Smooth muscle cell (in vitro differentiated cells): ENCODE data around the gene LAPTM4A. TPM values are rescaled to one million over a fixed set of nuclear protein-coding genes. Genes with fewer than 3 reads are reported as not detected.
A peak's percentile ranks its signal among the peaks of the same experiment; 100 is the strongest.
"Not testable (repeated sequence)": the region's sequence is repeated elsewhere in the genome, so short reads cannot be mapped to it uniquely, and the experiment has no call there.

Experiments used
- DNase-seq: peaks from one replicate; lab custom pipeline; 2025; ENCODE audit not compliant: unreplicated experiment; lab: John Stamatoyannopoulos, UW
- H2AFZ ChIP-seq: fragments of 200-600 bp; sonication (generic); 2 replicates; pipeline ENCODE4 v1.6.0; 2016; ENCODE audit warnings: antibody characterized with exemption, low read depth, mild to moderate bottlenecking
- H3F3A ChIP-seq: fragments of 200-600 bp; sonication (generic); 2 replicates; pipeline ENCODE4 v1.6.0; 2017; ENCODE audit warnings: antibody characterized with exemption, low read depth
- H3K27ac ChIP-seq: fragments of 200-600 bp; sonication (generic); 2 replicates; pipeline ENCODE4 v1.5.1; 2016; ENCODE audit warnings: low read depth, mild to moderate bottlenecking
- H3K27me3 ChIP-seq: fragments of 200-600 bp; sonication (generic); 2 replicates; pipeline ENCODE4 v1.6.1; 2016; ENCODE audit warnings: low read depth, mild to moderate bottlenecking
- H3K36me3 ChIP-seq: fragments of 200-600 bp; sonication (generic); 2 replicates; pipeline ENCODE4 v1.5.1; 2016; ENCODE audit warnings: low read depth
- H3K4me1 ChIP-seq: fragments of 200-600 bp; sonication (generic); 2 replicates; pipeline ENCODE4 v1.5.1; 2016; ENCODE audit warnings: low read depth
- H3K4me2 ChIP-seq: fragments of 200-600 bp; sonication (generic); 2 replicates; pipeline ENCODE4 v1.6.0; 2016; ENCODE audit warnings: mild to moderate bottlenecking
- H3K4me3 ChIP-seq: fragments of 200-600 bp; sonication (generic); 2 replicates; pipeline ENCODE4 v1.5.1; 2016; ENCODE audit warnings: mild to moderate bottlenecking
- H3K79me2 ChIP-seq: fragments of 200-600 bp; sonication (generic); 2 replicates; pipeline ENCODE4 v1.6.0; 2016; ENCODE audit warnings: low read depth, mild to moderate bottlenecking
- H3K9ac ChIP-seq: fragments of 200-600 bp; sonication (generic); 2 replicates; pipeline ENCODE4 v1.6.0; 2016; ENCODE audit warnings: low read depth
- H3K9me3 ChIP-seq: fragments of 200-600 bp; sonication (generic); replicated peaks from 2 replicates; pipeline ENCODE4 v1.5.1; 2016; ENCODE audit warnings: low read depth
- H4K20me1 ChIP-seq: fragments of 200-600 bp; sonication (generic); 2 replicates; pipeline ENCODE4 v1.6.0; 2016; ENCODE audit warnings: low read depth
- CTCF ChIP-seq: fragments of 200-600 bp; sonication (generic); IDR thresholded peaks from 2 replicates; pipeline ENCODE4 v1.5.1; 2017; ENCODE audit warnings: borderline replicate concordance, mild to moderate bottlenecking, antibody characterized with exemption; ENCODE audit not compliant: insufficient read depth, poor library complexity, severe bottlenecking
- WGBS: methylation state at CpG from one replicate; pipeline ENCODE4 v1.1.7; 2016; ENCODE audit warnings: low lambda C conversion rate; 5-methylcytosine and 5-hydroxymethylcytosine counted together
- polyA plus RNA-seq: library from polyadenylated mRNA; unstranded; fragments of >200 nt; fragmentation: Nextera tagmentation; extraction: Ambion mirVana; gene quantifications from 2 replicates; pipeline ENCODE4 v1.2.1, GENCODE V29; 2016
- total RNA-seq: library from RNA; depleted of rRNA; stranded (reverse); fragments of >200 nt; gene quantifications from 2 replicates; pipeline ENCODE4 v1.2.3, GENCODE V29; 2014

The LAPTM4A gene
- total and polyA plus RNA-seq, 2 experiments from 2014 or later = 423 to 466 TPM

DNA sequence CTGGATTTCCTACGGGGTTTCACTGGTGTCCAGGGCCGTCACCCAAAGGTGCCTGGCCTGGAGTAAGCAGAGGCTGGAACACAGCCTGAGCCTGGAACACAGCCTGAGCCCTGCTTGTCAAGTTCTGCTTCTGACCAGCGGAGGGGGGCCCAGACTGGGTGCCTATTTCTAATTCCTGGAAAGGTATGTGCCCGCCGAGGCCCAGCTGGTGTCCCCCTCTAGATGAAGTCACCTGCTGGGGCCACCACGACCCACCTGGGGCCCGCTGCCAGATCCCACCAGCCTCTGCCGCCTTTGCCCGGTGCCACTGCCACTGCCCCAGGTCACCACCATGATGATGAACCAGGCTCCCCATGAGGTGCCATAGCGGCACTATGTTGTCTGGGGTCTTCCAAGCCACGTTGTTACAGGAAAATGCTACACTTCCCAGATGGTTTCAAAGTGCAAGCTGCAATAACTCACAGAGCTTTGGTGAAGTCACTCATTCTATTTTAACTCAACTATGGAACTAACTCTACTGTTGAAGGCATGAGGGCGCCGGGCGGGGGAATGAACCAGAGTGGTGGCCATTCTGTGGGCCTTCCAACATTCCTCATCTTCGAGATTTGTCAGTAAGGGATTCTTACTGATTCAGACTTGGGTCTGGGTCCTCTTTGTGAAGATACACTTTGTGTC is 40.9 kb upstream of the LAPTM4A start:
- H3K79me2 ChIP-seq = no peaks in the 10 kb centered on the region
- peaks cover 6% of the 10 kb centered on the region for H3K4me1 ChIP-seq
- H3K27me3 ChIP-seq = no peaks in the 10 kb centered on the region
- WGBS = over 99% methylated on average over 15 of the region's 15 CpGs
- DNase-seq = no peak
- H3K9me3 ChIP-seq = no peaks in the 10 kb centered on the region
- no peaks in the 10 kb centered on the region for H3K36me3 ChIP-seq
- no peak overlapping the region for H3K4me3 ChIP-seq
- H4K20me1 ChIP-seq = no peaks in the 10 kb centered on the region
- H3K9ac ChIP-seq = no peak overlapping the region
- TF ChIP-seq CTCF = no peak
- peak overlapping the region; percentile 21 for H3K27ac ChIP-seq
- no peak overlapping the region for H2AFZ ChIP-seq
- no peak overlapping the region for H3K4me2 ChIP-seq
- no peaks in the 10 kb centered on the region for H3F3A ChIP-seq

DNA sequence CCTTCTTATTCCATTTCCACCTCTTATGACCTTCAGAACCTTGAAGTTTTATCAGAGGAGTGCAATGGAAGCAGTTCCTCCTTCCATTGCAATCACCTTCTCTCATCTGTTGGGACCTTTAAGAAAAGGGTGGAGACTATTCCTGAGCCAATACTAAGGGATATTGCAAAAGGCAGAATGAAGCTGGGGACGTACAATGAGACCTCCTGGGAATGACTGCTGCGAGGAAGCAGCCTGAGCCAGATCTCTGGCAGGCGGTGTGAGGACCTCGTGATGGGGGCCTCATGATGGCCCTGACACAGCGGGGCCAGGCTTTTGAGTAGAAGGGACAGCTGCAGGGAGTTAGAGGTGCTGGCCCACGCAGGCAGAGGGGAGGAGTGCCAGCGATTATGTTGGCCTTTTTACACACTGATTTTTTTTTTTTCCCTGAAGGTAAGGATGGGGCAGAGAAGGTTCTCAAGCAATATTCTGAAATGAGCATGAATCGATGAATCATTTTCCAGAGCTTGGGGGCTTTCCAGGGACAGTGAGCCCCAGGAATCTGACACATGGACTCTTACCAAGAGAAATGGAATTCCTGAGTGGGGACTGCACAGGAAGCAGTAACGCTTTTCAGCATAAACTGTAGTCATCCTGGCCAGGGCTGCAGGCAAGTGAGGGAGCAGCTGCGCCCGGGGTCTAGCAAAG is 40.0 kb upstream of the LAPTM4A start:
- peaks cover 6% of the 10 kb centered on the region for H3K4me1 ChIP-seq
- peak overlapping the region; percentile 41 for H3K27ac ChIP-seq
- no peak for DNase-seq
- no peaks in the 10 kb centered on the region for H3K79me2 ChIP-seq
- no peaks in the 10 kb centered on the region for H4K20me1 ChIP-seq
- H2AFZ ChIP-seq = peak overlapping the region; percentile 42
- peak overlapping the region; percentile 1 for H3K9ac ChIP-seq
- H3K9me3 ChIP-seq = no peaks in the 10 kb centered on the region
- no peaks in the 10 kb centered on the region for H3K27me3 ChIP-seq
- no peaks in the 10 kb centered on the region for H3K36me3 ChIP-seq
- WGBS = 54% methylated on average over 11 of the region's 11 CpGs
- no peaks in the 10 kb centered on the region for H3F3A ChIP-seq
- no peak for TF ChIP-seq CTCF
- H3K4me3 ChIP-seq = no peak overlapping the region
- H3K4me2 ChIP-seq = peak overlapping the region; percentile 36

GRCh38 chr2:20089715-20090464 is 38.5 kb upstream of the LAPTM4A start:
- TF ChIP-seq CTCF = no peak
- 93% methylated on average over 9 of the region's 9 CpGs for WGBS

GRCh38 chr2:20085909-20086308 is 34.5 kb upstream of the LAPTM4A start:
- H3K36me3 ChIP-seq, DNase-seq, H3K4me2 ChIP-seq, H3K27ac ChIP-seq, H3K79me2 ChIP-seq, H4K20me1 ChIP-seq, H3K27me3 ChIP-seq, H3F3A ChIP-seq, H2AFZ ChIP-seq, H3K9ac ChIP-seq, H3K9me3 ChIP-seq, H3K4me3 ChIP-seq: not testable (repeated sequence)
- WGBS = 75% methylated on average over 4 of the region's 4 CpGs
- H3K4me1 ChIP-seq = peaks cover 10% of the 10 kb centered on the region

More at GRCh38 chr2:20089715-20090464, 38.5 kb upstream of the LAPTM4A start:
- H3F3A ChIP-seq = no peaks in the 10 kb centered on the region
- no peaks in the 10 kb centered on the region for H3K79me2 ChIP-seq
- H3K4me2 ChIP-seq = no peak overlapping the region
- no peak overlapping the region for H3K27ac ChIP-seq
- H2AFZ ChIP-seq = no peak overlapping the region
- H3K36me3 ChIP-seq = no peaks in the 10 kb centered on the region
- H3K9ac ChIP-seq = no peak overlapping the region
- DNase-seq = no peak
- H3K27me3 ChIP-seq = no peaks in the 10 kb centered on the region
- no peaks in the 10 kb centered on the region for H4K20me1 ChIP-seq
- no peaks in the 10 kb centered on the region for H3K9me3 ChIP-seq
- no peak overlapping the region for H3K4me3 ChIP-seq
- peaks cover 6% of the 10 kb centered on the region for H3K4me1 ChIP-seq

GRCh38 chr2:20082812-20083211 is 31.4 kb upstream of the LAPTM4A start:
- H3F3A ChIP-seq, H3K27ac ChIP-seq, H3K4me3 ChIP-seq: not testable (repeated sequence)

More at GRCh38 chr2:20082812-20083211, 31.4 kb upstream of the LAPTM4A start:
- H3K36me3 ChIP-seq, H3K9me3 ChIP-seq, DNase-seq, H3K79me2 ChIP-seq, H3K27me3 ChIP-seq, H3K4me2 ChIP-seq, H3K9ac ChIP-seq, H4K20me1 ChIP-seq, H2AFZ ChIP-seq: not testable (repeated sequence)
- peaks cover 19% of the 10 kb centered on the region for H3K4me1 ChIP-seq
- 90% methylated on average over 8 of the region's 8 CpGs for WGBS
